ENCODE measurements around the gene CDH23. TPM values are rescaled to one million over a fixed set of nuclear protein-coding genes. Genes with fewer than 3 reads are reported as not detected.
A peak's percentile ranks its signal among the peaks of the same experiment; 100 is the strongest.

The CDH23 gene
- total RNA-seq, 2 experiments from 2014 or later = 0.16 to 0.61 TPM

DNA sequence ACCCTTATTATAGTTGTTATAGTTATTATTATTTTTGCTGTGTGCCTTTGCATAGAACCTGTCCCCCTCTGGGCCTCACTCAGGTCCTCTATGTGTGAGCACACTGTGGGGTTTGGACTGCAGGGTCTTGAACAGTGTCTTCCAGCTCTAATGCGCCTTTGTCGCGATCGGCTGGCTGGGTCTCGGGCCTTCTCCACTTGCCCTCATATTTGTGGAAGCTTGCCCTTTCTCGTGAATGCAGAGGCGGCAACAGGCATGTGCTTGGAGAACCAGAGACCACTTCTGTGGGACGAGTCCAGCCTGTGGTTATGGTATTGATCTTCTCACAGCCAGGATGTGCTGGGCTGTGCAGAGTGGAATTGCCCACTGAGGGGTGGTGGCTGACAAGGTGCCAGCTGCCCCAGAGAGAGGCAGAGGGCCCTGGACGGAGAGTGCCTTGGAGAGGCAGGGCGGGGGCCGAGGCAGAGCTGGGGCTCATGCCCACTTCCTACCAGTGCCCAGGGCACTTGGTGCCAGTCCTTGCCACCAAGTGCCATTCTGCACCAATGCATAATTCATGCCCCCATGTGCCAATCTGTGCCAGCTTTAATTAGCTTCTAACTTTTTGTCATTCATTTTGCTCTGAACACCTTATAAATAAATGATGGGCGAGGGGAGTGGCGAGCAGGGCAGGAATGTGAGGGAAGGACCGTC, 6.8 kb upstream of the CDH23 start:
- CTCF ChIA-PET = interaction anchor here (0.7 to 2.2 kb wide), 3 partner anchors 10 to 181 kb away, joined by 4 to 7 read pairs (median 6); no protein-coding TSS in a partner anchor
- no peaks in the 10 kb centered on the region for H3K4me1 Mint-ChIP-seq

DNA sequence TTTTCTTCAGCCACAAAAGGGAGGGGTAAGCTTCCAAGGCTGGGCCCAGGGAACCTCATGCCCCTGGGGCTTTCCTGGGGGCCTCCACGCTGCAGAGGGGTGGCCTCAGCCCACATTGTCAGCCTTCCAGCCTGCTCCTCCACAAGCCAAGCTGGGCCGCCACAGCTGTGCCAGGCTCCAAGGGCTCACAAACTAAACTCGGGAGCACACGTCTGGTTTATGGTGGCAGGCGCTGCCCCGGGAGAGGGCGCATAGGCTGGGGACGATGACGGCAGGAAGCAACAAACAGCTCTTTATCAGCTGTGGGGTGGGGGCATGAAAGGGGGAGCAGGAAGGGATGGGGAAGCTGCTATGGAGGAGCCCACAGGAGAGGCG, 6.3 kb upstream of the CDH23 start:
- Mint-ChIP-seq H3K9me3 (ENCODE audit: low read depth) (no peaks in the 10 kb centered on the region), H3K4me1 (no peaks in the 10 kb centered on the region), H3K27ac (no peak overlapping the region), H3K4me3 (no peak overlapping the region), H3K27me3 (peaks cover 40% of the 10 kb centered on the region), H3K36me3 (no peaks in the 10 kb centered on the region)
- CTCF ChIA-PET = interaction anchor here (0.7 to 2.2 kb wide), 2 partner anchors 9 to 180 kb away, joined by 4 to 7 read pairs; no protein-coding TSS in a partner anchor
- DNase-seq = no peak
- ATAC-seq = no peak

More for the DNA sequence above, 6.8 kb upstream of the CDH23 start:
- H3K4me3 Mint-ChIP-seq = no peak overlapping the region
- H3K27ac Mint-ChIP-seq = no peak overlapping the region
- ATAC-seq (no peak), DNase-seq (no peak)
- H3K9me3 Mint-ChIP-seq (ENCODE audit: low read depth) = no peaks in the 10 kb centered on the region
- H3K36me3 Mint-ChIP-seq = no peaks in the 10 kb centered on the region
- peaks cover 36% of the 10 kb centered on the region for H3K27me3 Mint-ChIP-seq

DNA sequence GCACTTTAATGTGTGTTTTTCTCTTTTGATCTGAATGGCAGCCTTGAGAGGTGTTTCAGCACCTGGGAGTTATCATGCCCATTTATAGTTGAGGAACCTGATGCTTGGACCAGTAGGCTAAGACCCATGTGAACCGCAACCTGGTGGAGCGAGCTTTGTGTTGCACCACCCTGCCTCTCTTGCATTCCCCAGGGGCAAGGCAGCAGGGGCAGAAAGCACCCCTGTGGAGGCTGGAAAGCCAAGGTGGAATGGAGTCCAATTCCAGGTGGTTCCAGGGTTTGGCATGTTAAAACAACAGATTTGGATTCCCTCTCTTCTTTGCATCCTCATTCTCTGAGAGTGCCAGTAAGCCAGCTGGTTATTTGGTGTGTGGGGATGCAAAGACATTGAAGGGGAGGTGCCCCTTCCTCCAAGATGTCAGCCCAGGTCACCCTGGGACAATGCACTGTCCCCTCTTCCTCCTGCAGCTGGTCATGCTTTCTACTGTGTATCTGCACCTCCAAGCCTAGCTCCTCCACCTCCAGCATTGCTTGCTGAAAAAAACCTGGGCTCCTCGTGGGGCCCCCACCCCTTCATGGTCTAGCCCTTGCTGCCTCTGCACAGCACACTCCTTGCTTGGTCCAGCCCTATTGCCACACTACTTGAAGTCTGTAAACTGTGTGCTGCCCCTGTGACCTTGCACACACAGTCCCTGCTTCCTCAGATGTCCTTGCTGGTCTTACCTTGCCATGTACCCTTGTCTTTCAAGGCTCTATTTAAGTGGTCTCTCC, 5.6 kb upstream of the CDH23 start:
- Mint-ChIP-seq H3K9me3 (ENCODE audit: low read depth) (no peaks in the 10 kb centered on the region), H3K4me3 (no peak overlapping the region), H3K36me3 (no peaks in the 10 kb centered on the region), H3K27me3 (peaks cover 47% of the 10 kb centered on the region), H3K4me1 (no peaks in the 10 kb centered on the region), H3K27ac (no peak overlapping the region)
- CTCF ChIA-PET = interaction anchor here (2.2 kb wide), 1 partner anchor 180 kb away, joined by 7 read pairs; no protein-coding TSS in a partner anchor
- no peak for ATAC-seq
- peak; percentile 31 for DNase-seq

DNA sequence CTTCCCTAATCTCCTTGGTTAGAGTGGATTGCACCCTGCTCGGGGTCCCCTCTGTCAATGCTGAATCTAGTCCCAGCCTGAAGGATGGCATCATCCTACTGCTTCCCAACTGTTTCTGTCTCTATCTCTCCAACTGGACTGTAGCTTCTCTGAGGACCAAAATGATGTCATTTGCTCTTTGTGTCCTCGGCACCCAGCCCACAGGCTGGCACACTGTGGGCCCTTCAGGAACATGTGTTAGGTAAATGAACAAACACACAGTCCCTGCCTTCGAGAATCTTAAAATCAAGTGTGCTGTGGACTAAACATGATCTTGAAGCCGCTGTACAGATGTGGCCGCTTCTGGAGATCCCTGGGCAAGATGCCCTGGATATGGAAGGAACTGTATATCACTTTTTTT, 5.0 kb upstream of the CDH23 start:
- CTCF ChIA-PET = interaction anchor here (1.5 kb wide), 1 partner anchor 13 kb away, joined by 4 read pairs; no protein-coding TSS in a partner anchor
- H3K4me1 Mint-ChIP-seq = no peaks in the 10 kb centered on the region
- no peak for ATAC-seq
- H3K4me3 Mint-ChIP-seq = no peak overlapping the region
- peak; percentile 21 for DNase-seq
- H3K27me3 Mint-ChIP-seq = peaks cover 46% of the 10 kb centered on the region
- no peaks in the 10 kb centered on the region for H3K36me3 Mint-ChIP-seq
- no peaks in the 10 kb centered on the region for H3K9me3 Mint-ChIP-seq (ENCODE audit: low read depth)
- H3K27ac Mint-ChIP-seq = no peak overlapping the region

DNA sequence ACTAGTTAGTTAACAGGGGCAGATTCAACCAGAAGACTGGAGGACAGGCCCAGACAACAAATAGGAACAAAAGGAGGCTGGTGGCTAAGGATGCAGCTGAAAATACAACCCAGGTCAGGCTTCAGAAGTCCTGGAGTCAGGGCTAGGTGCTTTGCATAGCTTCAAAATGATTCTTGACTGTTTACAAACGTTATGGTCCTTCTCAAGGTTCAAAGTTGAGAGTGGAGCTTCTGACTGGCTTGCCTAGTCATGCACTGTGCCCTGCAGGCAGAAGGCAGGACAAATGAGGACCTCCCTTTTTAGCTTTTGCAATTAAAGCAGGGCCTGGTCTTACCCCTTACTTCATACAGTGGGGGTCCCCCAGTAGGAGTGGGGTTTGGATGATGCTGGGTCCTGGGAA, 4.4 kb upstream of the CDH23 start:
- Mint-ChIP-seq H3K9me3 (ENCODE audit: low read depth) (no peaks in the 10 kb centered on the region), H3K4me1 (no peaks in the 10 kb centered on the region), H3K27me3 (peaks cover 46% of the 10 kb centered on the region), H3K27ac (no peak overlapping the region), H3K4me3 (no peak overlapping the region), H3K36me3 (no peaks in the 10 kb centered on the region)
- DNase-seq (peak; percentile 7), ATAC-seq (no peak)
- CTCF ChIA-PET = interaction anchor here (1.5 kb wide), 1 partner anchor 14 kb away, joined by 4 read pairs; no protein-coding TSS in a partner anchor

DNA sequence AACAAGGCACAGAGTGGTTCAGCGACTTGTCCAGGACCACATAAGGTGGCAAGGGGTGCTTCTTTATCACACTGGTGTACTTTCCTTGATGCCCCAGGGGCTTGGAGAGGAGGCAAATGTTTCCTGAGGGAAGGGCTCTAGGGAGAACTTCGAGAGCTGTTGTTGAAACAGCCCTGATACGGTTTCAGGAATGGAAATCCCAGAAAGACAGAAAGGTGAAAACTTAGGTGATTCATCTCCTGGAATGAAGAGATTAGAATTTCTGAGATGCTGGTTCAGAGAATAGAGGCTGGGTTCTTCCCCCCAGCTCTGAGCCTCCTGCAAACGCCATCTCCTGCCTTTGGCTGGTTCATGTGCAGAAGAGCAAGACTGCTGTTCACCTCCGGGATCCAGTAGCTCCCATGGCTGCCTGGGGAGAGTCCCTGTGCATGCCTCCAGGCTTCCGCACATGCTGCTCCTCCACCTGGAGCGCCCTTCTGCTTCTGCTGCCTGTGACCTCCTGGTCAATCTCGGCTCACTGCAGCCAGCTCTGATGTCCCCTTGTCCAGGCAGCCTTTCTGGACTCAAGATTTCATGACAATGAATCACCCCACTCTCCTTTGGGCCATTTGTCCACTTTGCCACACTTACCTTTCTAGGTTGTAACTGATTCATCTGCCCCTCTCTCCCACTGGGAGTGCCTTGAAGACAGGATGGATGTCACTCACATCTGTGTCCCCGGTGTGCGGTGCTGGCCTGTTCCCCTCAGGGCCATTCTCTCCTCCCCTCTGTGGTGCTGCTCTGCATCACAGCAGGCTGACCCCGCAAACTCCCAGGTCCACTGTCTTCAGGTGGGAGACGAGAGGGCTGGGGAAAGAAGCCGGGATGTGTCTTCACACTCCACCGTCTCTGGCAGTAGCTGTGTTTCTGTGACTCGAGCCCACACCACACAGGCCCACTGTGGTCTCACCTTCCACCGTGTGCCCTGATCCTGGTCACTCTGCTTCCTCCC, 3.6 kb upstream of the CDH23 start:
- Mint-ChIP-seq H3K36me3 (no peaks in the 10 kb centered on the region), H3K27ac (no peak overlapping the region), H3K27me3 (peaks cover 54% of the 10 kb centered on the region), H3K9me3 (ENCODE audit: low read depth) (no peaks in the 10 kb centered on the region), H3K4me3 (no peak overlapping the region), H3K4me1 (no peaks in the 10 kb centered on the region)
- ATAC-seq = no peak
- DNase-seq = peak; percentile 37
- CTCF ChIA-PET = interaction anchor here (1.5 kb wide), 1 partner anchor 15 kb away, joined by 4 read pairs; no protein-coding TSS in a partner anchor

DNA sequence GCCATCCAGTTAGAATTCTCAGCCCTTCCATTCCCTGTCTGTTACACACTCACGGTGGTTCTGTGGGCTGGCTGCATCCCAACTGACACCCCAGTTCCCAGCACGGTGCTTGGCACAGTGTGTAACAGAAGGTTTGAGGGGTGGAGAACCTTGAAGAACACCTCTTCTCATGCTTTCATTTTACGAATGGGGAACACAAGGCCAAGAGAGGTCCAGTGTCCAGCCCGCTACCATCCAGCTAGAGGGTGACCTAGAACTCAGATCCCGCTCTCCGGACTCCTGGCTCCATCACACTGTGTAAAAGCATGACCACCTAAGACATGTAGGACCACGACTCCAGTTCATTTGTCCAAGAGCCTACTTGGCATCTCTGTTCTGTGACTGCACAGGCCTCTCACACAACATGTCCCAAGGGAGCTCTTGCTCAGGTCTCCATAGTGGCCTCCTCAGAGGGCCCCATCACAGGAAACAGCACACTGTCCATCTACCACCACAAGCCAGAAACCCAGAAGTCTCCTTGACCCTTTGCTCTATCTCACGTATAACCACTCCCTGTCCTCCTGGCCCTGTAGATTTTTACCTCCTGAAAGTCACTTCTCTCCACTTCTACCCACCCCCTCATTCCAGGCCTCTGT, 2.8 kb upstream of the CDH23 start:
- H3K27ac Mint-ChIP-seq = no peak overlapping the region
- DNase-seq (peak; percentile 36), ATAC-seq (no peak)
- peaks cover 54% of the 10 kb centered on the region for H3K27me3 Mint-ChIP-seq
- CTCF ChIA-PET = no interaction called here
- H3K36me3 Mint-ChIP-seq = no peaks in the 10 kb centered on the region
- H3K4me3 Mint-ChIP-seq = no peak overlapping the region
- no peaks in the 10 kb centered on the region for H3K9me3 Mint-ChIP-seq (ENCODE audit: low read depth)
- H3K4me1 Mint-ChIP-seq = no peaks in the 10 kb centered on the region

DNA sequence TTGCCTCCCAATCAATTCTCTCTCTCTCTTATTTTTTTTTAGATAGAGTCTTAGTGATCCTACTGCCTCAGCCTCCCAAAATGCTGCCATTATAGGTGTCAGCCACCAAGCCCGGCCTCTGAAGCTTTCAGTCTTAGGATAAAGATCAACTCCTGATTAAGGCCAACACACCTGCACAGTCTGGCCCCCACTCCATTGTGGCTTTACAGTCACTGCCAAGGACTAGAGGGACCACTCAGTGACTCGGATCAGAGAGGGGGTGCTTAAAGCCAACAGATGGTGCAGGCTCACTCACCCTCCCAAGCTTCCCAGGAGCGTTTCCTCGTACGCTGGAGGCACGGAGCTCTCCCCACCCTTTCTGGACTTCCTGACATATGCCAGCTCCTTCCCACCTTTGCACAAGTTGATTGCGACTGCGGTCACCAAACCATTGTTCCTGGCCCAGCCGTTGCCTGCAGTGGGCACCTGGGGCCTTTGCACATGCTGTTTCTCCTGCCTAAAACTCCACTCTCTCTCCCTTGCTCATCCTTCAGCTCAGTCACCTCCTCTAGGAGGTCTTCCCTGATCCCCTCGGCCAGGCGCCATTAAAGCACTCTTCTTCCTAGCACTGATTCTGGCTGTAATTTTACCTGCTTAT, 1.7 kb upstream of the CDH23 start:
- DNase-seq = peak; percentile 30
- ATAC-seq = no peak
- peaks cover 59% of the 10 kb centered on the region for H3K27me3 Mint-ChIP-seq

DNA sequence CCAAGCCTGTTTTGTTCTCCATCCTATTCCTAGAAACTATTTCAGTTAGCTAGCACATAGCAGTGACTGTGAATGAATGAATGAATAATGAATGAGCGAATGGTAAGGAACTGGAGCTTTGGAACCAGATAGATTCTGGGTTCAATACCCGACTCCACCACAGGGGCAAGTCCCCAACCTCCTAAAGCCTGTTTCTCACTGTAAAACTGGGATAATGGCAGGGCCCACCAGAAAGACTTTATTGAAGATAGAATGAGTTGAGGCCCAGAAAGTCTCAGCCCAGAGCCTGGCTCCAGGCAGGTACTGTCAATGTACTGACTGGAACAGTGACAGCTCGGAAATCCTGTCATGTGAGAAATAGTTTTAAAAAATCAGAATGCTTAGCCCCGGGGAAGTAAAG, 1.1 kb upstream of the CDH23 start:
- H3K27me3 Mint-ChIP-seq = peaks cover 61% of the 10 kb centered on the region
- ATAC-seq = no peak
- H3K36me3 Mint-ChIP-seq = no peaks in the 10 kb centered on the region
- no peak overlapping the region for H3K4me3 Mint-ChIP-seq
- H3K9me3 Mint-ChIP-seq (ENCODE audit: low read depth) = no peaks in the 10 kb centered on the region
- no peaks in the 10 kb centered on the region for H3K4me1 Mint-ChIP-seq
- H3K27ac Mint-ChIP-seq = no peak overlapping the region
- CTCF ChIA-PET = interaction anchor here (0.7 to 3.2 kb wide), 12 partner anchors 11 to 501 kb away, joined by 3 to 25 read pairs (median 4); partner anchors contain the start of genes SLC29A3 and VSIR
- no peak for DNase-seq

More for the DNA sequence above, 1.7 kb upstream of the CDH23 start:
- no peak overlapping the region for H3K4me3 Mint-ChIP-seq
- no peak overlapping the region for H3K27ac Mint-ChIP-seq
- H3K36me3 Mint-ChIP-seq = no peaks in the 10 kb centered on the region
- no peaks in the 10 kb centered on the region for H3K9me3 Mint-ChIP-seq (ENCODE audit: low read depth)
- CTCF ChIA-PET = interaction anchor here (0.7 to 3.2 kb wide), 10 partner anchors 11 to 501 kb away, joined by 3 to 25 read pairs (median 5); partner anchors contain the start of genes SLC29A3 and VSIR
- H3K4me1 Mint-ChIP-seq = no peaks in the 10 kb centered on the region

DNA sequence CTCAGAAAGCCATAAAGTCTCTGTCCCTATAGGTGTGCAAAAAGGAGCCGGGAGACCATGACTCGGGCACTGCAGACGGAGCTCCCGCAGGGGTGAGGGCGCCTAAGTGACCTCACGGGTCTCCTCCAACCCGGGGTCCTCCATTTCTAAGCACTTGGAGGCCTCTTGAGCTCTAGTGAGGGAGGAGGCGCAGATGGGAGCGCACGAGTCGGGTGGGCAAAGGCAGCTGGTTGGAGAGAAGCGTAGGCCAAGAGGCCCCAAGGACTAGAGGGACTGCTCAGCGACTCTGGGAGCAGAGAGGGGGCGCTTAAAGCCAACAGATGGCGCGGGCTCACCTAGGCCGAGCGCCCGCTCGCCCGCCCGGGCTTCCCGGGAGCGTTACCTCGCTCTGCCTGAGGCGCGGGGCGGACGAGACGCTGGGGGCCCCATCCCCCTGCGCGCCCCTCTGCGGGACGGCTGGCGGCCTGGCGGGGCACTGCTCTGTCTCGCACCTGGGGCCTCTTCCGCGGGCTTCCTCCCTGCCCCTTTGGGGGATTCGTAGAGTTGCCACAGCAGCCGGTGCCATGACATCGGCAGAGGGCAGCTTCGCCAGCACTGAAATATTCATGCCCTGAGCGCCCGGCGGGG, 523 bp upstream of the CDH23 start:
- Mint-ChIP-seq H3K9me3 (ENCODE audit: low read depth) (no peaks in the 10 kb centered on the region), H3K4me1 (no peaks in the 10 kb centered on the region), H3K27me3 (peaks cover 58% of the 10 kb centered on the region), H3K36me3 (no peaks in the 10 kb centered on the region), H3K27ac (no peak overlapping the region), H3K4me3 (no peak overlapping the region)
- peak; percentile 68 for ATAC-seq
- CTCF ChIA-PET = interaction anchor here (0.8 to 3.2 kb wide), 11 partner anchors 11 to 500 kb away, joined by 3 to 25 read pairs (median 5); partner anchors contain the start of gene SLC29A3
- peak; percentile 43 for DNase-seq

DNA sequence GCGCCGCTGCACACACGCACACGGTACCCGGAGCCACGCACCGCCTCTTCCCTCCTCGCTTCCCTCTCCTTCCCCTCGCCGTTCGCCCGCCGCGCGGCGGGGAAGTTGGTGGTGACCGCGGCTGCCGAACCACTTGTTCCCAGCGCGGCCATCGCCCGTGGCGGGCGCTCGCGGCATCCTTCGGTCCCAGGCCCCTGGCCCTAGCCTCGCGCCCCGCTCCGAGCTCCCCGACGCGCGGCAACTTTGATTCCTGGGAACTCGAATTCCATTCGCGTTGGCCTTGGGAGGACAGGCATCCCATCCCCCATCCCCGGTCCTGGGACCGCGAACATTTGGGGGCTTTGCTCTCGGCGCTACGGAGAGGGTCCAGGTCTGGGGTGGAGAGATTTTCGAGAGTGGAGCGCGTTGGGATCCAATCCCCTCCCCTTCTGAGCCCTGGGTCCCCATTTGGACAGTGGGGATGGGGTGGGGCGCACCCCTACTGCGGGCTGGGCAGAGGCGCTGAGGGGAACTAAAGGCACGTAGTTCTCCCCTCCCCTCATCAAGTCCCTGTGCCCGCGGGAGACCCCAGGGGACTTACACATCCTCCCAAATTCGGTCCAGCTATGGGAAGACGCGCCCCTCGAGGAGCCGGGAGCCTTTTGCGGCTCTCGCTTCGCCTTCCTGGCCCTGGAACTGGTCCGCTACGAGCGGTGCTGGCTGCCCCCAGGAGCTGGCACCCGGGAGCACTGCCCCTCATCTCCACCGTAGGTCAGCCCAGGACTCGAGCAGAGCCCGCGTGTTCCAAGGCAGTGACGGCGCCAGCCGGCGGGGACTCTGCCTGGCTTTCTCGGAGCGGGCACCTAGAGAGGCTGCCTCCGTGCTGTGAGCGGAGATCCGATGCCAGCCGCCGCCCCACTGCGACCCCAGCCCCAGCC, 834 bp downstream of the CDH23 start:
- H3K4me3 Mint-ChIP-seq = no peak overlapping the region

More for the DNA sequence above, 834 bp downstream of the CDH23 start:
- Mint-ChIP-seq H3K4me1 (no peaks in the 10 kb centered on the region), H3K27me3 (peaks cover 52% of the 10 kb centered on the region), H3K27ac (no peak overlapping the region), H3K9me3 (ENCODE audit: low read depth) (no peaks in the 10 kb centered on the region), H3K36me3 (no peaks in the 10 kb centered on the region)
- ATAC-seq (no peak), DNase-seq (peak; percentile 23)
- CTCF ChIA-PET = interaction anchor here (2.2 to 3.2 kb wide), 2 partner anchors 172 to 499 kb away, joined by 7 to 25 read pairs; no protein-coding TSS in a partner anchor
